ENCODE data around the gene DPP6.

The DPP6 gene

GRCh38 chr7:154232700-154233099 is 180.5 kb downstream of the DPP6 start:
- no peak for DNase-seq (ENCODE audit: low read depth in 2 of 2)

- no peak for DNase-seq (ENCODE audit: low read depth in 2 of 2)
These were observed 189.8 kb downstream of the DPP6 start for GRCh38 chr7:154241988-154242387.

GRCh38 chr7:154242709-154243108 is 190.5 kb downstream of the DPP6 start:
- DNase-seq (ENCODE audit: low read depth in 2 of 2) = no peak

- DNase-seq (ENCODE audit: low read depth in 2 of 2) = no peak
These were observed 199.8 kb downstream of the DPP6 start for GRCh38 chr7:154252046-154252445.

GRCh38 chr7:154253810-154254209 is 201.6 kb downstream of the DPP6 start:
- DNase-seq (ENCODE audit: low read depth in 2 of 2) = no peak

GRCh38 chr7:154255324-154255723 is 203.1 kb downstream of the DPP6 start:
- no peak for DNase-seq (ENCODE audit: low read depth in 2 of 2)

GRCh38 chr7:154256150-154256549 is 204.0 kb downstream of the DPP6 start:
- DNase-seq (ENCODE audit: low read depth in 2 of 2) = no peak

GRCh38 chr7:154259396-154259795 is 207.2 kb downstream of the DPP6 start:
- DNase-seq (ENCODE audit: low read depth in 2 of 2) = no peak

- no peak for DNase-seq (ENCODE audit: low read depth in 2 of 2)
These were observed 235.2 kb downstream of the DPP6 start for GRCh38 chr7:154287356-154287755.

- no peak for DNase-seq (ENCODE audit: low read depth in 2 of 2)
These were observed 236.9 kb downstream of the DPP6 start for GRCh38 chr7:154289119-154289518.

- no peak for DNase-seq (ENCODE audit: low read depth in 2 of 2)
These were observed 244.2 kb downstream of the DPP6 start for GRCh38 chr7:154296443-154296842.

- DNase-seq (ENCODE audit: low read depth in 2 of 2) = no peak
These were observed 247.5 kb downstream of the DPP6 start for GRCh38 chr7:154299736-154300135.

- no peak for DNase-seq (ENCODE audit: low read depth in 2 of 2)
These were observed 250.2 kb downstream of the DPP6 start for GRCh38 chr7:154302380-154302779.

GRCh38 chr7:154304231-154304630 is 252.0 kb downstream of the DPP6 start:
- DNase-seq (ENCODE audit: low read depth in 2 of 2) = no peak

- DNase-seq (ENCODE audit: low read depth in 2 of 2) = no peak
These were observed 252.8 kb downstream of the DPP6 start for GRCh38 chr7:154304740-154305700.

GRCh38 chr7:154306036-154306435 is 253.8 kb downstream of the DPP6 start:
- DNase-seq (ENCODE audit: low read depth in 2 of 2) = no peak

GRCh38 chr7:154308928-154309327 is 256.7 kb downstream of the DPP6 start:
- no peak for DNase-seq (ENCODE audit: low read depth in 2 of 2)

GRCh38 chr7:154310114-154310513 is 257.9 kb downstream of the DPP6 start:
- DNase-seq (ENCODE audit: low read depth in 2 of 2) = no peak

GRCh38 chr7:154324196-154324595 is 272.0 kb downstream of the DPP6 start:
- no peak for DNase-seq (ENCODE audit: low read depth in 2 of 2)

GRCh38 chr7:154326421-154326820 is 274.2 kb downstream of the DPP6 start:
- no peak for DNase-seq (ENCODE audit: low read depth in 2 of 2)

GRCh38 chr7:154330318-154330717 is 278.1 kb downstream of the DPP6 start:
- DNase-seq (ENCODE audit: low read depth in 2 of 2) = no peak

- DNase-seq (ENCODE audit: low read depth in 2 of 2) = no peak
These were observed 280.8 kb downstream of the DPP6 start for GRCh38 chr7:154332811-154333580.

- no peak for DNase-seq (ENCODE audit: low read depth in 2 of 2)
These were observed 284.1 kb downstream of the DPP6 start for GRCh38 chr7:154336295-154336694.

Measured in stimulated activated CD8-positive, alpha-beta memory T cell treated with anti-CD3 and anti-CD28 coated beads, Interleukin-15, amount 100 ng/mL, for 4 hours (primary cell).